DND-41 (cell line): ENCODE data around the gene KRTAP5-1.
A peak's percentile ranks its signal among the peaks of the same experiment; 100 is the strongest.

Source experiments
- ATAC-seq: fragments of 200-7000 bp; cut with Tn5 transposase; 3 replicates; pipeline ENCODE4 v1.9.1; 2021; ENCODE audit warnings: low read depth; ENCODE audit not compliant: insufficient read depth
- DNase-seq: peaks from one replicate; pipeline ENCODE4 v3.0.0-alpha.2; 2020
- H2AFZ ChIP-seq: 2 replicates; pipeline ENCODE4 v1.6.0; 2012; ENCODE audit warnings: low read depth, low read length
- H3K27ac ChIP-seq: 2 replicates; pipeline ENCODE4 v1.5.1; 2012; ENCODE audit warnings: low read length, inconsistent platforms
- H3K27me3 ChIP-seq: fragments of 200-600 bp; sonication (generic); 2 replicates; pipeline ENCODE4 v1.6.0; 2012; ENCODE audit warnings: low read length, mild to moderate bottlenecking, inconsistent platforms; ENCODE audit not compliant: insufficient read depth, poor library complexity
- H3K36me3 ChIP-seq: 2 replicates; pipeline ENCODE4 v1.5.1; 2012; ENCODE audit warnings: low read length, inconsistent platforms; ENCODE audit not compliant: insufficient read depth
- H3K4me1 ChIP-seq: 2 replicates; pipeline ENCODE4 v1.5.1; 2012; ENCODE audit warnings: mild to moderate bottlenecking, low read length; ENCODE audit not compliant: insufficient read depth
- H3K4me2 ChIP-seq: 2 replicates; pipeline ENCODE4 v1.6.0; 2012; ENCODE audit warnings: mild to moderate bottlenecking, moderate library complexity, low read length, inconsistent platforms; ENCODE audit not compliant: insufficient read depth
- H3K4me3 ChIP-seq, 2 experiments: fragments of 200-600 bp in 1 of 2; shearing (Covaris generic) in 1 of 2; 2 replicates each; pipeline ENCODE4 v1.5.1; 2012 to 2016; ENCODE audit warnings: inconsistent platforms in 2 of 2, low read length in 2 of 2, mild to moderate bottlenecking in 2 of 2, low read depth in 1 of 2, moderate library complexity in 1 of 2
- H3K79me2 ChIP-seq: 2 replicates; pipeline ENCODE4 v1.6.0; 2012; ENCODE audit warnings: low read length, inconsistent platforms; ENCODE audit not compliant: insufficient read depth
- H3K9ac ChIP-seq: 2 replicates; pipeline ENCODE4 v1.6.0; 2012; ENCODE audit warnings: low read depth, mild to moderate bottlenecking, inconsistent platforms, low read length, moderate library complexity
- H3K9me3 ChIP-seq: 2 replicates; pipeline ENCODE4 v1.5.1; 2012; ENCODE audit warnings: low read length, moderate library complexity, mild to moderate bottlenecking, inconsistent platforms; ENCODE audit not compliant: insufficient read depth, severe bottlenecking
- H4K20me1 ChIP-seq: 2 replicates; pipeline ENCODE4 v1.6.0; 2012; ENCODE audit warnings: low read length; ENCODE audit not compliant: insufficient read depth
- EZH2 ChIP-seq: IDR thresholded peaks from 3 replicates; pipeline ENCODE4 v1.6.1; 2012; ENCODE audit warnings: borderline replicate concordance, low read depth, mild to moderate bottlenecking, moderate library complexity, low read length, inconsistent platforms; ENCODE audit not compliant: severe bottlenecking
- TF ChIP-seq, protein P1 (sequence below): IDR thresholded peaks from 2 replicates; pipeline ENCODE4 v1.5.1; 2012; ENCODE audit warnings: borderline replicate concordance, low read length, moderate library complexity, mild to moderate bottlenecking; ENCODE audit not compliant: poor library complexity, severe bottlenecking; ENCODE audit errors: extremely low read depth

The KRTAP5-1 gene

DNA sequence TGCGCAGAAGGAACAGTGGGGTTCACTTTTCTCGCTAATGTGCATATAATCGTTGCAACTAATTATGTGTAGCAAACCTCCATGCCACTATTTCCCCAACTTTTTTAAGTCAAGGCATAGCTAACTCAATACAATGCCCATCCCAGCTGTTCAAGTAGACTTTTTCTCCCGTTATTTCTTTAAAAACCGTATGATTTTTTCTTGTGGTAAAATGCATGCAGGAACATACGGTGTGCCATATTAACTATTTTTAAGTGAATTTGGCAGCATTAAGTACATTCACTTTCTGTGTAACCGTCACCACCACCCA, 10.2 kb downstream of the KRTAP5-1 start:
- no peaks in the 10 kb centered on the region for H3K27me3 ChIP-seq
- no peak overlapping the region for H3K9ac ChIP-seq
- H3K36me3 ChIP-seq: no peaks in the 10 kb centered on the region
- H3K4me1 ChIP-seq: no peaks in the 10 kb centered on the region
- DNase-seq (no peak), ATAC-seq (no peak)
- H2AFZ ChIP-seq: no peak overlapping the region
- H3K79me2 ChIP-seq: no peaks in the 10 kb centered on the region
- peaks cover 5% of the 10 kb centered on the region for H4K20me1 ChIP-seq
- no peak overlapping the region for H3K27ac ChIP-seq
- TF ChIP-seq, protein P1, sequence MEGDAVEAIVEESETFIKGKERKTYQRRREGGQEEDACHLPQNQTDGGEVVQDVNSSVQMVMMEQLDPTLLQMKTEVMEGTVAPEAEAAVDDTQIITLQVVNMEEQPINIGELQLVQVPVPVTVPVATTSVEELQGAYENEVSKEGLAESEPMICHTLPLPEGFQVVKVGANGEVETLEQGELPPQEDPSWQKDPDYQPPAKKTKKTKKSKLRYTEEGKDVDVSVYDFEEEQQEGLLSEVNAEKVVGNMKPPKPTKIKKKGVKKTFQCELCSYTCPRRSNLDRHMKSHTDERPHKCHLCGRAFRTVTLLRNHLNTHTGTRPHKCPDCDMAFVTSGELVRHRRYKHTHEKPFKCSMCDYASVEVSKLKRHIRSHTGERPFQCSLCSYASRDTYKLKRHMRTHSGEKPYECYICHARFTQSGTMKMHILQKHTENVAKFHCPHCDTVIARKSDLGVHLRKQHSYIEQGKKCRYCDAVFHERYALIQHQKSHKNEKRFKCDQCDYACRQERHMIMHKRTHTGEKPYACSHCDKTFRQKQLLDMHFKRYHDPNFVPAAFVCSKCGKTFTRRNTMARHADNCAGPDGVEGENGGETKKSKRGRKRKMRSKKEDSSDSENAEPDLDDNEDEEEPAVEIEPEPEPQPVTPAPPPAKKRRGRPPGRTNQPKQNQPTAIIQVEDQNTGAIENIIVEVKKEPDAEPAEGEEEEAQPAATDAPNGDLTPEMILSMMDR: no peak
- no peak for TF ChIP-seq EZH2
- no peak overlapping the region for H3K4me2 ChIP-seq
- H3K4me3 ChIP-seq: no peak overlapping the region
- no peaks in the 10 kb centered on the region for H3K9me3 ChIP-seq

DNA sequence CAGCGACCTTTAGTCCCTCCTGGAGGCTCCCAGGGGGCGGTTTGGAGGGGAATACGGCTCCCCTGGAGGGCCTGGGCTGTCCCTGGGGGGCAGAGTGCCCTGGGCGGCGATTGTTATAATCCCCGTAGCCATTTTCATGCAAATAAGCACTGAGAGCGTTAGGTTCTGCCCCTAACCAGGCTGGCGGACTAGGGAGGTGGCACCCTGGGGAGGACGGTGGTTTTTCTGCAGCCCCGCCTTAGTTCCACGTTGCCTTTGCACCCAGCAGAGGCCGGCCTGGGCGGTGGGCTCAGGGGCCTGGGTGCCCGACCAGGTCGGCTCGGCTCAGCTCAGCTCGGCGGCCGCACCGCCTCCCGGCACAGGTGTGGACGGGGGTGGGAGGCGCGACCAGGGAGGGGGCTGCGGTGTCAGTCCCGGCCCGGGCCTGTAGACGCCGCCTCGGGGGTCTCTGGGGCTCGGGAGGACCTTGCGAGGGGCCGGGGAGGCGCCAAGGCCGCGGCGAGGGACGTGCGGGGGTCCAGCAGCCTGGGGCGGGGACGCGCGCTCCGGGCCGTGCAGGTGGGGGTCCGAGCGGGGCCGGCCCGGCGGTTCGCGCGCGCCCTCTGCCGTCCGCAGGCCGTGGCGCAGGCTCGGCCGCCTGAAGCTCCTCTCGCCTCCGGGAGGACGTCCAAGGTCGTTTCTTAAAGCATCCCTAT, 10.7 kb downstream of the KRTAP5-1 start:
- Histone ChIP-seq H3K36me3 (no peaks in the 10 kb centered on the region), H3K4me1 (no peaks in the 10 kb centered on the region), H3K9ac (no peak overlapping the region), H3K9me3 (no peaks in the 10 kb centered on the region), H3K27ac (no peak overlapping the region), H3K79me2 (no peaks in the 10 kb centered on the region), H2AFZ (no peak overlapping the region), H4K20me1 (peaks cover 10% of the 10 kb centered on the region), H3K4me2 (peak overlapping the region; percentile 9; the same call in 1 of the 2 replicates), H3K4me3 (no peak overlapping the region), H3K27me3 (no peaks in the 10 kb centered on the region)
- DNase-seq (peak; percentile 46), ATAC-seq (peak; percentile 86)
- TF ChIP-seq EZH2: no peak
- TF ChIP-seq, protein P1: peak; percentile 90

DNA sequence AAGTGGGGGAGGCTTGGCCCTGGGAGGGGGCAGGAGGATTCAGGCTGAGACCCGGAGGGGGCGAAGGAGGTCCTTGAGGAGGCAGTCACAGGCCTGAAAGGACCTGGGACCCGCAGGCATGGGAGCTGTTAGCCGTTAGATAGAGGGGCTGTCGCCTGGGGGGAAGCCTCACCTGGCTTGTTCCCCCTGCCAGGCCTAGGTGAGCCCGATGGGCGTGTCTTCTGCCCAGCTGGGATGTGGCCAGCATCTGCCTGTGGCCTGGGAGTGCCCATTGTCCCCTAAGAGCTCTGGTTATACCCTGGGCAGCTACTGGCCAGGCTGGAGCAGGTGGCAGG, 11.2 kb downstream of the KRTAP5-1 start:
- no peak overlapping the region for H3K27ac ChIP-seq
- H3K36me3 ChIP-seq: no peaks in the 10 kb centered on the region
- H4K20me1 ChIP-seq: peaks cover 10% of the 10 kb centered on the region
- TF ChIP-seq, protein P1: no peak
- TF ChIP-seq EZH2: no peak
- ATAC-seq (no peak), DNase-seq (no peak)
- H3K9ac ChIP-seq: no peak overlapping the region
- H3K27me3 ChIP-seq: no peaks in the 10 kb centered on the region
- no peak overlapping the region for H3K4me3 ChIP-seq
- no peak overlapping the region for H3K4me2 ChIP-seq
- H3K79me2 ChIP-seq: no peaks in the 10 kb centered on the region
- no peak overlapping the region for H2AFZ ChIP-seq
- no peaks in the 10 kb centered on the region for H3K4me1 ChIP-seq
- no peaks in the 10 kb centered on the region for H3K9me3 ChIP-seq
